Right lobe of liver (tissue), 6 donors: ENCODE measurements around the gene STMN1. TPM values are rescaled to one million over a fixed set of nuclear protein-coding genes. Genes with fewer than 3 reads are reported as not detected.

Experiments
- ATAC-seq, 4 donors: fragments of 200-7000 bp; cut with Tn5 transposase; one replicate each; pipeline ENCODE4 v1.9.1; 2020; ENCODE audit warnings: mild to moderate bottlenecking in 4 of 4, moderate library complexity in 4 of 4
- DNase-seq, 3 donors: peaks; one replicate each; pipeline ENCODE4 v3.0.0-alpha.2; 2020
- H3K27ac ChIP-seq, 3 donors: fragments of 200-600 bp; one replicate each; pipeline ENCODE4 v1.8.0; 2022
- H3K27me3 ChIP-seq, 2 donors: fragments of 200-600 bp; one replicate each; pipeline ENCODE4 v1.8.0; 2022
- H3K36me3 ChIP-seq, 4 donors: fragments of 200-600 bp; sonication (generic) in 1 of 4; one replicate each; pipeline versions ENCODE4 v1.5.1 to v1.8.0; 2017 to 2022; ENCODE audit warnings: control low read depth in 1 of 4
- H3K4me1 ChIP-seq, 4 donors: fragments of 200-600 bp; sonication (generic) in 1 of 4; one replicate each; pipeline versions ENCODE4 v1.5.1 to v1.8.0; 2017 to 2022; ENCODE audit warnings: control low read depth in 1 of 4
- H3K4me3 ChIP-seq, 3 donors: fragments of 200-600 bp; one replicate each; pipeline ENCODE4 v1.8.0; 2022
- H3K9me3 ChIP-seq, 4 donors: fragments of 200-600 bp; sonication (generic) in 1 of 4; one replicate each; pipeline versions ENCODE4 v1.5.1 to v1.8.0; 2017 to 2022; ENCODE audit warnings: control low read depth in 1 of 4
- CTCF ChIP-seq, 4 donors: fragments of 200-600 bp in 3 of 4; fragments of 450-650 bp in 1 of 4; IDR thresholded peaks; one replicate each; pipeline versions ENCODE4 v1.5.1 to v1.8.0; 2016 to 2022; ENCODE audit warnings: antibody characterized with exemption in 4 of 4, mild to moderate bottlenecking in 2 of 4
- POLR2A ChIP-seq: fragments of 450-650 bp; IDR thresholded peaks from one replicate; pipeline ENCODE4 v1.6.1; 2017; ENCODE audit warnings: antibody characterized with exemption, mild to moderate bottlenecking
- WGBS: methylation state at CpG from one replicate; pipeline ENCODE4 v1.1.6; 2018; ENCODE audit warnings: low coverage, low lambda C conversion rate; ENCODE audit not compliant: insufficient coverage; ENCODE audit errors: missing lambda C conversion rate; 5-methylcytosine and 5-hydroxymethylcytosine counted together
- intact Hi-C, 2 donors: fragments of 100-400 bp; cut with DNase I; formaldehyde crosslinking; loops; one replicate each; pipeline versions ENCODE4 v1.11.2 to v1.14.1; 2022
- total RNA-seq, 6 experiments: library from RNA; depleted of rRNA in 2 of 6; stranded (reverse); fragments of >200 nt in 2 of 6; fragmentation: NEBNext Ultra II Directional in 3 of 6; extraction: Animal tissue kit (Norgen Biotek cat#: 25700) in 3 of 6; gene quantifications; one replicate each; pipeline versions ENCODE4 v1.1.0 to v1.2.4, GENCODE V29; 2016 to 2023
- donor health status: DM: no; HTN: yes; CAD: no.
- donor health status: DM: no; HTN: no; CAD: no.
- donor health status: DM: no; HTN: no; CAD: no.
- donor health status: DM: no; HTN: yes; CAD: no.
- donor health status: DM: no; HTN: yes; CAD: no.

STMN1 gene
- total RNA-seq, 6 experiments from 2014 or later = 2.1 to 11.7 (median 6.8) TPM

DNA sequence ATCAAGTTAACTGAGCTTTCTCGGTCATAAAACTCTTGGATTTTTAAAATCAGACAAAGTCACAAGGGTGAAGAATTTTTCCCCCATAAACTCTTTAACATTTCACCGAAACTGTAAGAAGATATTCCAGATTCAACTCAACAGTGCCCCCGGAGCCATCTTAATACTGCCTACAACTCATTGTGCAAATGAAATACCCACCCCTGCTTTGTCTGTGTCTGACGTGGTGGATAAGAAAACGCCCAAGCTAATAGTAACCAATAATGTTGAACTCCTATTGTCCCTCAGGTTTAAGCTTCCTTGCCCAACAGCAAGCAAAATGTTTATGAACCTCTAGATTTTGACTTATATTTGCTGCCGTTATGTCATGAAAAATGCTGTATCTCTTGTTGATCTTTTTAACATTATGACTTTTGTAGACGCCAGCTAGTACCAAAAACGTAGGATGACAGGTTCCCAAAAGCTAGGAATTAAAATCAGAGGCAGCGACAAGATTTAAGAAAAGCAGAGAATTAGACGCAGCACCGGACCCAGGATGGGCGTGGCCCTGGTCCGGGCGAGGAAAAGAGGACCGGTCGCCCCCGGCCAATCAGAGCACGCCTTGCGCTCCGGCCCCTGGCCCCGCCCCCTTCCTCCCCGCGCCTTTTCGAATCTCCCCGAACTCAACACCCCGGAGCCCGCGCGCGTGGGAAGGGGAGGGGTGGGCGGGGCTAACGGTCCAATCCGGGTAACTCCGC is 1.1 kb downstream of the STMN1 start:
- Histone ChIP-seq H3K4me1 (peaks cover 0 to 14% (median 0%) of the 10 kb centered on the region in 4 donors), H3K36me3 (no peaks in the 10 kb centered on the region), H3K4me3 (peak overlapping the region; percentile 54 to 66 (median 54)), H3K27me3 (no peaks in the 10 kb centered on the region), H3K27ac (no peak overlapping the region), H3K9me3 (no peaks in the 10 kb centered on the region)
- ATAC-seq = peak; percentile 95 to 98 (median 96)
- under 1% methylated on average over 17 of the region's 34 CpGs for WGBS
- TF ChIP-seq CTCF (IDR thresholded peaks at IDR 0.05) = peak in 1 of 4 donors; percentile 10
- TF ChIP-seq POLR2A = no peak
- DNase-seq = peak; percentile 93 to 94 (median 94)
- intact Hi-C loops = no loop called here

GRCh38 chr1:25903986-25904385 is 2.2 kb downstream of the STMN1 start:
- H3K9me3 ChIP-seq = no peaks in the 10 kb centered on the region
- WGBS = 70% methylated on average over 3 of the region's 3 CpGs
- TF ChIP-seq CTCF (IDR thresholded peaks at IDR 0.05) = no peak
- no peak for TF ChIP-seq POLR2A
- no peak overlapping the region for H3K4me3 ChIP-seq
- ATAC-seq (no peak), DNase-seq (no peak)
- H3K27ac ChIP-seq = no peak overlapping the region
- no peaks in the 10 kb centered on the region for H3K27me3 ChIP-seq
- intact Hi-C loops = no loop called here
- H3K4me1 ChIP-seq = peaks cover 0 to 14% (median 0%) of the 10 kb centered on the region in 4 donors
- H3K36me3 ChIP-seq = no peaks in the 10 kb centered on the region

GRCh38 chr1:25902462-25902861 is 3.8 kb downstream of the STMN1 start:
- H3K4me3 ChIP-seq = no peak overlapping the region
- H3K27me3 ChIP-seq = no peaks in the 10 kb centered on the region
- H3K9me3 ChIP-seq = no peaks in the 10 kb centered on the region
- TF ChIP-seq POLR2A (no peak), CTCF (IDR thresholded peaks at IDR 0.05) (no peak)
- 96% methylated on average over 3 of the region's 3 CpGs for WGBS
- ATAC-seq = no peak
- no peak overlapping the region for H3K27ac ChIP-seq
- no peaks in the 10 kb centered on the region for H3K36me3 ChIP-seq
- no peak for DNase-seq
- intact Hi-C loops = no loop called here
- H3K4me1 ChIP-seq = peaks cover 0 to 14% (median 0%) of the 10 kb centered on the region in 4 donors

GRCh38 chr1:25900219-25900618 is 6.0 kb downstream of the STMN1 start:
- Histone ChIP-seq H3K27ac (no peak overlapping the region), H3K9me3 (no peaks in the 10 kb centered on the region), H3K4me1 (peaks cover 0 to 9% (median 0%) of the 10 kb centered on the region in 4 donors), H3K36me3 (no peaks in the 10 kb centered on the region), H3K27me3 (no peaks in the 10 kb centered on the region), H3K4me3 (no peak overlapping the region)
- ATAC-seq (no peak), DNase-seq (no peak)
- TF ChIP-seq POLR2A = no peak
- TF ChIP-seq CTCF (IDR thresholded peaks at IDR 0.05) = no peak
- WGBS = 100% methylated on average over 1 of the region's 5 CpGs
- intact Hi-C loops = no loop called here
